Heart left ventricle (tissue), 16 donors: ENCODE measurements around the gene IL34. TPM values are rescaled to one million over a fixed set of nuclear protein-coding genes. Genes with fewer than 3 reads are reported as not detected.
"Not testable (repeated sequence)": the region's sequence is repeated elsewhere in the genome, so short reads cannot be mapped to it uniquely, and the experiment has no call there.

ENCODE experiments used
- ATAC-seq, 4 donors: fragments of 200-7000 bp; cut with Tn5 transposase; one replicate each; pipeline ENCODE4 v1.9.1; 2020 to 2022; ENCODE audit warnings: moderate library complexity in 4 of 4, mild to moderate bottlenecking in 3 of 4, moderate number of reproducible peaks in 1 of 4
- DNase-seq, 5 donors: peaks; one replicate each; pipeline ENCODE4 v3.0.0-alpha.2; 2020
- H3K27ac ChIP-seq, 12 donors: fragments of 200-600 bp; sonication (generic) in 4 of 12; one replicate each; pipeline versions ENCODE4 v1.5.0 to v1.8.0; 2016 to 2022; ENCODE audit warnings: mild to moderate bottlenecking in 2 of 12
- H3K27me3 ChIP-seq, 9 donors: fragments of 200-600 bp; sonication (generic) in 2 of 9; one replicate each; pipeline versions ENCODE4 v1.5.1 to v1.8.0; 2016 to 2022; ENCODE audit warnings: mild to moderate bottlenecking in 3 of 9
- H3K36me3 ChIP-seq, 9 donors: fragments of 200-600 bp; sonication (generic) in 2 of 9; one replicate each; pipeline versions ENCODE4 v1.5.0 to v1.8.0; 2018 to 2022; ENCODE audit warnings: mild to moderate bottlenecking in 2 of 9
- H3K4me1 ChIP-seq, 12 donors: fragments of 200-600 bp; sonication (generic) in 4 of 12; one replicate each; pipeline versions ENCODE4 v1.5.0 to v1.8.0; 2016 to 2022; ENCODE audit warnings: mild to moderate bottlenecking in 3 of 12
- H3K4me3 ChIP-seq, 12 donors: fragments of 200-600 bp; sonication (generic) in 4 of 12; one replicate each; pipeline versions ENCODE4 v1.5.0 to v1.8.0; 2017 to 2022; ENCODE audit warnings: mild to moderate bottlenecking in 9 of 12, moderate library complexity in 4 of 12
- H3K9me3 ChIP-seq, 12 donors: fragments of 200-600 bp; sonication (generic) in 4 of 12; one replicate each; pipeline versions ENCODE4 v1.5.0 to v1.8.0; 2016 to 2022; ENCODE audit warnings: mild to moderate bottlenecking in 1 of 12
- POLR2A ChIP-seq, 2 donors: fragments of 450-650 bp; IDR thresholded peaks; one replicate each; pipeline ENCODE4 v1.6.1; 2017; ENCODE audit warnings: antibody characterized with exemption in 2 of 2, mild to moderate bottlenecking in 2 of 2, moderate library complexity in 2 of 2
- WGBS, 4 donors: extraction: QIAGEN DNeasy Blood & Tissue Kit in 2 of 4; methylation state at CpG; one replicate each; pipeline versions ENCODE4 v1.1.5 to v1.1.7; 2013 to 2018; 5-methylcytosine and 5-hydroxymethylcytosine counted together
- intact Hi-C, 10 donors: fragments of 100-400 bp; cut with DNase I; formaldehyde crosslinking; loops; one replicate each; pipeline versions ENCODE4 v1.11.1 to v1.14.2; 2022
- polyA plus RNA-seq, 2 donors: library from polyadenylated mRNA; stranded (reverse); fragments of 200-250 nt; gene quantifications; one replicate each; pipeline ENCODE4 v1.2.3, GENCODE V29; 2013
- total RNA-seq, 9 donors: library from RNA; depleted of rRNA in 2 of 9; stranded (reverse); fragments of >200 nt in 2 of 9; fragmentation: NEBNext Ultra II Directional in 3 of 9; extraction: Animal tissue kit (Norgen Biotek cat#: 25700) in 3 of 9; gene quantifications; one replicate each; pipeline versions ENCODE4 v1.1.0 to v1.2.4, GENCODE V29; 2016 to 2023
- TF ChIP-seq, protein P1 (sequence below), 12 donors: fragments of 200-600 bp; sonication (generic) in 4 of 12; IDR thresholded peaks; one replicate each; pipeline versions ENCODE4 v1.5.0 to v1.8.0; 2018 to 2022; ENCODE audit warnings: antibody characterized with exemption in 12 of 12, mild to moderate bottlenecking in 5 of 12
- donor health status: ischemic (EF 13 %, LVEDD 7.1; RV severe dilation, severe dysfunction).
- donor health status: healthy with polysubstance abuse.
- donor health status: DM: no; HTN: yes; CAD: no.
- donor health status: DM: no; HTN: no; CAD: no.
- donor health status: ischemic (EF 25% LVEDD 6.9; RV normal size, moderate dysfunction).
- donor health status: ischemic (EF 25% LVEDD 5.7; RV mildly dilated, moderate dysfunction).
- donor health status: healthy.
- donor health status: DM: yes; HTN: yes; CAD: no.
- donor health status: ischemic (EF 35%, LVEDD 5.7; RV mildly dilated, moderate dysfunction).
- donor health status: nonischemic (EF 11% LVEDD 7.7; RV severe dilation, severe dysfunction).
- donor health status: DM: yes; HTN: yes; CAD: no.
- donor health status: PGD.
- donor health status: ischemic (EF 29% LVEDD 5.4; RV normal size, mild dysfunction).
- donor health status: nonischemic (EF 23%, LVEDD 6.1; RV moderate dilation, normal function).

Gene IL34
- total and polyA plus RNA-seq, 11 donors, result 0.49 to 6.5 (median 2.5) TPM

DNA sequence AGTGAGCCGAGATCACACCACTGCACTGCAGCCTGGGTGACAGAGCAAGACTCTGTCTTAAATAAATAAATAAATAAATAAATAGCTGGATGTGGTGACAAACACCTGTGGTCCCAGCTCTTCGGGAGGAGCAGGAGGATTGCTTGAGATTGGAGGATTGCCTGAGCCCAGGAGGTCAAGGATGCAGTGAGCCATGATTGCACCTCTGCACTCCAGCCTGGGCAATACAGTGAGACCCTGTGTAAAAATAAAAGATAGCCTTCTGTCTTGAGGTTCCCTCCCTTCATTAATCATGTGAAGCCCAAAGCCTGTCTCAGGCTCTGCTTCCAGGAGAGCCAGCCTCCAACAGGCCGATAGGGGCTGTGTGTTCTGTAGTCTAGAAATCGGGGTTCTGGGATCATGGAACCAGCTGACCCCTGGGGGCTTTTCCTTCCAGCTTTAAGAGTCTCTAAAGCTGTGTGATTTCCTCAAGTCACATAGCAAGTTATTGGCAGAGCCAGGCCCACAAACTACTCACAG is 34.5 kb upstream of the IL34 start:
- WGBS, 4 donors, result 81 to 97% (median 94%) methylated on average over 2 to 4 of the region's 4 CpGs
- TF ChIP-seq POLR2A (IDR thresholded peaks at IDR 0.05), result no peak
- TF ChIP-seq, protein P1, sequence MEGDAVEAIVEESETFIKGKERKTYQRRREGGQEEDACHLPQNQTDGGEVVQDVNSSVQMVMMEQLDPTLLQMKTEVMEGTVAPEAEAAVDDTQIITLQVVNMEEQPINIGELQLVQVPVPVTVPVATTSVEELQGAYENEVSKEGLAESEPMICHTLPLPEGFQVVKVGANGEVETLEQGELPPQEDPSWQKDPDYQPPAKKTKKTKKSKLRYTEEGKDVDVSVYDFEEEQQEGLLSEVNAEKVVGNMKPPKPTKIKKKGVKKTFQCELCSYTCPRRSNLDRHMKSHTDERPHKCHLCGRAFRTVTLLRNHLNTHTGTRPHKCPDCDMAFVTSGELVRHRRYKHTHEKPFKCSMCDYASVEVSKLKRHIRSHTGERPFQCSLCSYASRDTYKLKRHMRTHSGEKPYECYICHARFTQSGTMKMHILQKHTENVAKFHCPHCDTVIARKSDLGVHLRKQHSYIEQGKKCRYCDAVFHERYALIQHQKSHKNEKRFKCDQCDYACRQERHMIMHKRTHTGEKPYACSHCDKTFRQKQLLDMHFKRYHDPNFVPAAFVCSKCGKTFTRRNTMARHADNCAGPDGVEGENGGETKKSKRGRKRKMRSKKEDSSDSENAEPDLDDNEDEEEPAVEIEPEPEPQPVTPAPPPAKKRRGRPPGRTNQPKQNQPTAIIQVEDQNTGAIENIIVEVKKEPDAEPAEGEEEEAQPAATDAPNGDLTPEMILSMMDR (IDR thresholded peaks at IDR 0.05), result no peak
- Histone ChIP-seq H3K27me3 (no peaks in the 10 kb centered on the region), H3K4me1 (peaks cover 0 to 12% (median 2%) of the 10 kb centered on the region in 12 donors), H3K9me3 (no peaks in the 10 kb centered on the region), H3K36me3 (no peaks in the 10 kb centered on the region), H3K4me3 (no peak overlapping the region), H3K27ac (no peak overlapping the region)
- ATAC-seq (no peak), DNase-seq (no peak)
- intact Hi-C loops, result no loop called here

DNA sequence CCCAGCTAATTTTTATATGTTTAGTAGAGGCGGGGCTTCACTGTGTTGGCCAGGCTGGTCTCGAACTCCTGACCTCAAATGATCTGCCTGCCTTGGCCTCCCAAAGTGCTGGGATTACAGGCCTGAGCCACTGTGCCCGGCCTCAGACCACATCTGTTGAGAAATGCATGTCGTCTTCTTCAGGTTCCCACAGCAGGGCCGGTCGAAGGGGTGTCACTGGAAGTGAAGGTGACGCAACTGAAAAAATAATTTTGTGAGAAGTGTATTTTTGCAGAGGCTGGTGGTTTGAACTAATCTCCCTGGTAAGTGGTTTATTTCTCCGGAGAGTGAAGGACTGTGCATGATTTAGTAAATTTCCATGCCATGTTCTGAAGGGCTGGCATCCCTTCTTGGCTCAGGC is 33.4 kb upstream of the IL34 start:
- no peak overlapping the region for H3K27ac ChIP-seq
- peaks cover 0 to 12% (median 2%) of the 10 kb centered on the region in 12 donors for H3K4me1 ChIP-seq
- TF ChIP-seq POLR2A (IDR thresholded peaks at IDR 0.05), result no peak
- TF ChIP-seq, protein P1 (IDR thresholded peaks at IDR 0.05), result no peak
- H3K27me3 ChIP-seq, result no peaks in the 10 kb centered on the region
- H3K36me3 ChIP-seq, result no peaks in the 10 kb centered on the region
- ATAC-seq (no peak), DNase-seq (no peak)
- H3K4me3 ChIP-seq, result no peak overlapping the region
- intact Hi-C loops, result no loop called here
- no peaks in the 10 kb centered on the region for H3K9me3 ChIP-seq
- WGBS, 4 donors, result 92 to 100% (median 97%) methylated on average over 7 to 8 of the region's 8 CpGs

DNA sequence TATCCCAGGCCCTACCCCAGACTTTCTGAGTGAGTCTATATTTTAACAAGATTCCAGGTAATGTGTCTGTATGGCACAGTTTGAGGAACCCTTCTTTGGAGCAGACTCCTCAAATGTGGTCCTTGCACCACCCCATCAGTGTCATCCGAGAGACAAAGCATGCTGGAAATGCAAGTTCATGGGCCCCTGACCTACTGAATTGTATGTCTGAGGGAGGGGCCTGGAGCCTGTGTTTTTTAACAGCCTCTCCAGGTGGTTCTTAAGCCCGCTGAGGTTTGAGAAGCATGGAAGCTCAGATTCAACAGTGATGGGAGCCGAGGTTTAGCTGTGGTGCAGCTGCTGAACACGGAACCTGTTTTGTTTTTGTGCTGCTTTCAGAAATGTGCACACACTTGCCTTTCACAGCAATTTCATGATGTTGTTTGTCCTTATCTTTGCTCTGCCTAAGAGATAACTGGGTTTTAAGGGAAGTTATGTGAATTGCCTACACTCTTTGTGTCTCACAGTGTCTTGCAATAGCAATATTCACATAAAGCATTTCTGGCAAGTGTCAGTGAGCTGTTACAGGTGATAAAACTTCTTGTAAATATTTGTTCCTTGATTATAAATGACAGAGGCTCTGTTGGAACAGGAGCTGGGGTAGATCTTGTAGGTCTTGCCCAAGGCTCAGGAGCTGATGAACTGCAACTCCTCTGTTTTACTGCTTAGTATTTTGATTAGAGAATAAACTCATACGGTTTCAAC is 32.0 kb upstream of the IL34 start:
- 73 to 86% (median 78%) methylated on average over 5 of the region's 5 CpGs for WGBS, 4 donors
- no peak for TF ChIP-seq POLR2A (IDR thresholded peaks at IDR 0.05)
- TF ChIP-seq, protein P1 (IDR thresholded peaks at IDR 0.05), result no peak
- DNase-seq (no peak), ATAC-seq (no peak)
- Histone ChIP-seq H3K4me3 (no peak overlapping the region), H3K4me1 (peaks cover 0 to 12% (median 2%) of the 10 kb centered on the region in 12 donors), H3K27ac (no peak overlapping the region), H3K27me3 (no peaks in the 10 kb centered on the region), H3K36me3 (no peaks in the 10 kb centered on the region), H3K9me3 (no peaks in the 10 kb centered on the region)
- intact Hi-C loops, result no loop called here

DNA sequence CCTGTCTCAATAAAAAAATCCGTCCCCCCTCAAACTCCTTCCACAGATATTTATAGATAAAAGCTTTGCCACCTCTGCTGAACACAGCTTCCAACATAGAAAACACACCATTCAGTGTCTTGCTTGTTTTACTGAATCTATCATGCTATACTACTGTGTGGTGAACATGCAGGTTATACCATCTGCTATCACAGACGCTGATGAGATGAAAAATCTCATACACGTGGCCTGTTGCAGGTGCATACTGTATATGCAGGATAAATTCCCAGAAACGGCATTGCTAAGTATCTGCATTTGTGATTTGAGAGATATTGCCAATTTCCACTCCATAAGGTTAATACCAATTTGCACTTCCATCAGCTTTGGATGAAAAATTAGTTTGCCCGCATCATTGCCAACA is 30.4 kb upstream of the IL34 start:
- intact Hi-C loops, result no loop called here
- Histone ChIP-seq H3K27me3 (no peaks in the 10 kb centered on the region), H3K4me3 (no peak overlapping the region), H3K9me3 (no peaks in the 10 kb centered on the region), H3K4me1 (no peaks in the 10 kb centered on the region), H3K27ac (no peak overlapping the region), H3K36me3 (no peaks in the 10 kb centered on the region)
- ATAC-seq (no peak), DNase-seq (no peak)
- 87 to 96% (median 93%) methylated on average over 5 of the region's 5 CpGs for WGBS, 4 donors
- no peak for TF ChIP-seq POLR2A (IDR thresholded peaks at IDR 0.05)
- TF ChIP-seq, protein P1 (IDR thresholded peaks at IDR 0.05), result no peak

DNA sequence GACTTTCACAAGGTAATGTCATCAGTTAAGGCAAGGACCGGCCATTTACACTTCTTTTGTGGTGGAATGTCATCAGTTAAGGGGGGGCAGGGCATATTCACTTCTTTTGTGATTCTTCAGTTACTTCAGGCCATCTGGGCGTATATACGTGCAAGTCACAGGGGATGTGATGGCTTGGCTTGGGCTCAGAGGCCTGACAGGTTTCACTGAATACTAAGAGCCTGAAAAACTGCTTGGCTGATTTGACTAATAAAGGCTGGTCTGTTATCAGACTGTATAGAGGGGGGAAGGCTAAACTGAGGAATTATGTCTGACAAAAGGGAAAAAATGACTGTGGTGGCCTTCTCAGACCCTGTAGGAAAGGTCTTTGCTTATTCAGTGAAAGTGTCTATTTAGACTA is 24.5 kb upstream of the IL34 start:
- DNase-seq, H3K4me3 ChIP-seq, H3K27me3 ChIP-seq, H3K36me3 ChIP-seq, intact Hi-C loops, ATAC-seq, H3K4me1 ChIP-seq, H3K9me3 ChIP-seq, H3K27ac ChIP-seq: not testable (repeated sequence)
- 72 to 80% (median 77%) methylated on average over 3 of the region's 3 CpGs for WGBS, 4 donors
